ENCODE results near the gene TEX10. TPM values are rescaled to one million over a fixed set of nuclear protein-coding genes. Genes with fewer than 3 reads are reported as not detected.
"Not testable (repeated sequence)": the region's sequence is repeated elsewhere in the genome, so short reads cannot be mapped to it uniquely, and the experiment has no call there.

TEX10 gene
- total RNA-seq, 4 donors from 2014 or later = 11.8 to 16.7 (median 14.8) TPM

- no peaks in the 10 kb centered on the region for H3K27me3 ChIP-seq
- H3K4me1 ChIP-seq = peaks cover 0 to 33% (median 8%) of the 10 kb centered on the region in 4 donors
- no peak overlapping the region for H3K27ac ChIP-seq
- TF ChIP-seq POLR2A (IDR thresholded peaks at IDR 0.05) = no peak
- TF ChIP-seq CTCF (IDR thresholded peaks at IDR 0.05) = no peak
- no peak for TF ChIP-seq EP300 (IDR thresholded peaks at IDR 0.05)
- H3K36me3 ChIP-seq = peaks cover 0 to 4% (median 0%) of the 10 kb centered on the region in 3 donors
- 27 to 32% methylated on average over 5 of the region's 5 CpGs for WGBS, 2 donors
- DNase-seq (ENCODE audit: low spot score in 2 of 2) = no peak
- H3K9me3 ChIP-seq = no peaks in the 10 kb centered on the region
- H3K4me3 ChIP-seq = peak overlapping the region; percentile 63 to 93 (median 76)
Observed at GRCh38 chr9:100351508-100351907, 1.2 kb downstream of the TEX10 start.

- Histone ChIP-seq H3K27me3 (no peaks in the 10 kb centered on the region), H3K4me1 (peaks cover 0 to 33% (median 8%) of the 10 kb centered on the region in 4 donors), H3K9me3 (no peaks in the 10 kb centered on the region), H3K27ac (no peak overlapping the region), H3K36me3 (peaks cover 0 to 16% (median 0%) of the 10 kb centered on the region in 3 donors), H3K4me3 (no peak overlapping the region)
- DNase-seq (ENCODE audit: low spot score in 2 of 2) = no peak
- TF ChIP-seq POLR2A (IDR thresholded peaks at IDR 0.05) (no peak), EP300 (IDR thresholded peaks at IDR 0.05) (no peak), CTCF (IDR thresholded peaks at IDR 0.05) (no peak)
- WGBS, 2 donors = 97% methylated on average over 1 of the region's 1 CpG
Observed at GRCh38 chr9:100350188-100350587, 2.6 kb downstream of the TEX10 start.

GRCh38 chr9:100346836-100347235 lies 5.9 kb downstream of the TEX10 start:
- TF ChIP-seq POLR2A (IDR thresholded peaks at IDR 0.05) = no peak
- TF ChIP-seq EP300 (IDR thresholded peaks at IDR 0.05) = no peak
- TF ChIP-seq CTCF (IDR thresholded peaks at IDR 0.05) = no peak
- no peaks in the 10 kb centered on the region for H3K27me3 ChIP-seq
- no peaks in the 10 kb centered on the region for H3K9me3 ChIP-seq
- no peak for DNase-seq (ENCODE audit: low spot score in 2 of 2)
- peaks cover 0 to 23% (median 8%) of the 10 kb centered on the region in 4 donors for H3K4me1 ChIP-seq
- H3K27ac ChIP-seq = no peak overlapping the region
- 72 to 77% methylated on average over 3 of the region's 3 CpGs for WGBS, 2 donors
- peaks cover 0 to 23% (median 0%) of the 10 kb centered on the region in 3 donors for H3K36me3 ChIP-seq
- no peak overlapping the region for H3K4me3 ChIP-seq

- WGBS, 2 donors = 95 to 97% methylated on average over 3 of the region's 3 CpGs
- H3K9me3 ChIP-seq = no peaks in the 10 kb centered on the region
- peaks cover 0 to 30% (median 0%) of the 10 kb centered on the region in 3 donors for H3K36me3 ChIP-seq
- H3K4me1 ChIP-seq = no peaks in the 10 kb centered on the region
- H3K4me3 ChIP-seq = no peak overlapping the region
- DNase-seq (ENCODE audit: low spot score in 2 of 2) = no peak
- H3K27me3 ChIP-seq = no peaks in the 10 kb centered on the region
- no peak overlapping the region for H3K27ac ChIP-seq
- no peak for TF ChIP-seq CTCF (IDR thresholded peaks at IDR 0.05)
- TF ChIP-seq EP300 (IDR thresholded peaks at IDR 0.05) = no peak
- TF ChIP-seq POLR2A (IDR thresholded peaks at IDR 0.05) = no peak
Observed at GRCh38 chr9:100341889-100342288, 10.9 kb downstream of the TEX10 start.

GRCh38 chr9:100340224-100340623 lies 12.5 kb downstream of the TEX10 start:
- TF ChIP-seq EP300 (IDR thresholded peaks at IDR 0.05) (no peak), CTCF (IDR thresholded peaks at IDR 0.05) (no peak), POLR2A (IDR thresholded peaks at IDR 0.05) (no peak)
- Histone ChIP-seq H3K27me3 (no peaks in the 10 kb centered on the region), H3K4me3 (no peak overlapping the region), H3K4me1 (no peaks in the 10 kb centered on the region), H3K27ac (no peak overlapping the region), H3K36me3 (peaks cover 0 to 23% (median 0%) of the 10 kb centered on the region in 3 donors), H3K9me3 (no peaks in the 10 kb centered on the region)
- DNase-seq (ENCODE audit: low spot score in 2 of 2) = no peak
- WGBS, 2 donors = 93 to 96% methylated on average over 2 of the region's 2 CpGs

- not testable (repeated sequence) for H3K4me3 ChIP-seq; H3K4me1 ChIP-seq; H3K27me3 ChIP-seq; H3K9me3 ChIP-seq; H3K27ac ChIP-seq; DNase-seq (ENCODE audit: low spot score in 2 of 2)
- WGBS, 2 donors = 95 to 96% methylated on average over 5 of the region's 5 CpGs
- peaks cover 0 to 18% (median 0%) of the 10 kb centered on the region in 3 donors for H3K36me3 ChIP-seq
Observed at GRCh38 chr9:100338736-100339135, 14.0 kb downstream of the TEX10 start.
